Measurements from ENCODE around the gene CILP2.
A peak's percentile ranks its signal among the peaks of the same experiment; 100 is the strongest.

DNA sequence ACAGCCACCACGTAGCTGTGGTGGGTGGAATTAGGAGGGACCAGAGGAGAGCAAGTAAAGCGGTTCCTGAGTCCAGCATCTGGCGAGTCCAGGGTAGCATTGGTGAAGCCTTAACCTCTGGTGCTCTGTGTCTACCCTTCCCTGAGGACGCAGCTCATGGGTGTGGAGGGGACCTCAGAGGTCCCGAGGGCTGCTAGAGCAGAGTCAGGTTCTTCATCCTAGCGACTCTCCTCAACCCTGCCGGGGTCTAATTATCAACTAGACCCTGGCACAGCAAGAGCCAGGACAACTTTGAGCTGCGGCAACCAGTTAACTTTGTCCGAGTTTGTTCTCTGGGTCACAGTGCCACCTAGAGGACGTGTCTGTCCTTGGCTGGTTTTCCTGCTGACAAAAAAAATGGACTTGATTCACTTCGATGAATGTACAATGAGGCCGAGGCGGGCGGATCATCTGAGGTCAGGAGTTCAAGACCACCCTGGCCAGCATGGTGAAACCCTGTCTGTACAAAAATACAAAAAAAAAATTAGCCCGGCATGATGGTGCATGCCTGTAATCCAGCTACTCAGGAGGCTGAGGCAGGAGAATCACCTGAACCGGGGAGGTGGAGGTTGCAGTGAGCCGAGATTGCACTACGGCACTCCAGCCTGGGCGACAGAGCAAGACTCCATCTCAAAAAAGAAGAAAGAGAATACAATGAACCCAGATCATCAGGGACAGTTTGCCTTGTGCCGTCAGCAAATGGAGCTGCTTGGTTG is 47.7 kb upstream of the CILP2 start:
- TF ChIP-seq CTCF (conservative IDR thresholded peaks at IDR 0.05; ENCODE audit: low read depth, low read length) (peak; percentile 82), RAD21 (IDR thresholded peaks at IDR 0.05; ENCODE audit: low read length) (peak; percentile 85), POLR2A (IDR thresholded peaks at IDR 0.05; ENCODE audit: low read depth, low read length) (no peak), CEBPB (IDR thresholded peaks at IDR 0.05; ENCODE audit: low read depth, low read length) (no peak)
- TF ChIP-seq, protein P1, sequence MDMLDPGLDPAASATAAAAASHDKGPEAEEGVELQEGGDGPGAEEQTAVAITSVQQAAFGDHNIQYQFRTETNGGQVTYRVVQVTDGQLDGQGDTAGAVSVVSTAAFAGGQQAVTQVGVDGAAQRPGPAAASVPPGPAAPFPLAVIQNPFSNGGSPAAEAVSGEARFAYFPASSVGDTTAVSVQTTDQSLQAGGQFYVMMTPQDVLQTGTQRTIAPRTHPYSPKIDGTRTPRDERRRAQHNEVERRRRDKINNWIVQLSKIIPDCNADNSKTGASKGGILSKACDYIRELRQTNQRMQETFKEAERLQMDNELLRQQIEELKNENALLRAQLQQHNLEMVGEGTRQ (IDR thresholded peaks at IDR 0.05; ENCODE audit: low read depth, low read length): no peak

Data from IMR-90 (cell line).